GM12878 (cell line): Measurements from ENCODE around the gene EGFR. TPM values are rescaled to one million over a fixed set of nuclear protein-coding genes. Genes with fewer than 3 reads are reported as not detected.

Source experiments
- ATAC-seq: fragments of 200-7000 bp; cut with Tn5 transposase; 3 replicates; pipeline ENCODE4 v1.9.1; 2020; ENCODE audit warnings: mild to moderate bottlenecking, moderate library complexity
- BruUV-seq: library from RNA; stranded (reverse); fragments of 400-500 nt; replicated peaks from 2 replicates; lab custom pipeline; 2021; lab: Mats Ljungman, UMichigan
- CTCF ChIA-PET: fragments of 300-600 bp; sonication (Branson Sonifier 250); formaldehyde crosslinking; extraction: SDS; loops from one replicate; lab custom pipeline; 2021; ENCODE audit warnings: inconsistent platforms; lab: Yijun Ruan, JAX
- POLR2A ChIA-PET: fragments of 350-600 bp; formaldehyde crosslinking; extraction: SDS; loops from one replicate; lab custom pipeline; 2021; ENCODE audit warnings: inconsistent platforms; lab: Charles Lee
- RAD21 ChIA-PET: fragments of 300-600 bp; sonication (Branson Sonifier 250); formaldehyde crosslinking; loops from one replicate; lab custom pipeline; 2023; ENCODE audit warnings: antibody characterized with exemption; ENCODE audit not compliant: unreplicated experiment; lab: Charles Lee
- SMC1A ChIA-PET: fragments of 300-600 bp; sonication (Branson Sonifier 250); formaldehyde crosslinking; loops from one replicate; lab custom pipeline; 2023; ENCODE audit not compliant: unreplicated experiment, uncharacterized antibody; lab: Charles Lee
- DNase-seq: peaks from one replicate; pipeline ENCODE4 v3.0.0-alpha.2; 2011; ENCODE audit warnings: low read depth, low spot score
- FAIRE-seq: peaks from 3 replicates; lab custom pipeline; 2011; peaks lifted over from hg19 to GRCh38; lab: Jason Lieb, UNC
- H2AFZ ChIP-seq: 2 replicates; pipeline ENCODE4 v1.6.0; 2011; ENCODE audit warnings: low read depth, low read length, control low read depth; ENCODE audit not compliant: control insufficient read depth
- H3K27ac ChIP-seq: 2 replicates; pipeline ENCODE4 v1.5.1; 2011; ENCODE audit warnings: control low read depth; ENCODE audit not compliant: control insufficient read depth, insufficient read depth
- H3K27me3 ChIP-seq, 2 experiments: replicated peaks in 1 of 2; 2 replicates each; pipeline versions ENCODE4 v1.6.0 to v1.6.1; 2011; ENCODE audit warnings: low read length in 1 of 2; ENCODE audit not compliant: control insufficient read depth in 2 of 2, insufficient read depth in 2 of 2
- H3K36me3 ChIP-seq, 2 experiments: 2 replicates each; pipeline ENCODE4 v1.5.1; 2011; ENCODE audit warnings: low read length in 1 of 2; ENCODE audit not compliant: control insufficient read depth in 2 of 2, insufficient read depth in 2 of 2
- H3K4me1 ChIP-seq: 2 replicates; pipeline ENCODE4 v1.6.1; 2011; ENCODE audit warnings: mild to moderate bottlenecking, low read length, moderate library complexity, mixed read lengths; ENCODE audit not compliant: control insufficient read depth, insufficient read depth
- H3K4me2 ChIP-seq: 2 replicates; pipeline ENCODE4 v1.6.0; 2011; ENCODE audit warnings: control low read depth; ENCODE audit not compliant: control insufficient read depth, insufficient read depth
- H3K4me3 ChIP-seq: fragments of 200-600 bp; sonication (generic); 2 replicates; pipeline ENCODE4 v1.5.1; 2016
- H3K79me2 ChIP-seq: 2 replicates; pipeline ENCODE4 v1.6.0; 2011; ENCODE audit warnings: low read length; ENCODE audit not compliant: control insufficient read depth, insufficient read depth
- H3K9ac ChIP-seq: 2 replicates; pipeline ENCODE4 v1.8.0; 2011; ENCODE audit warnings: low read length, control low read depth, mixed read lengths; ENCODE audit not compliant: control insufficient read depth, insufficient read depth
- H3K9me3 ChIP-seq: replicated peaks from 3 replicates; pipeline ENCODE4 v1.5.1; 2011; ENCODE audit warnings: mild to moderate bottlenecking, low read length; ENCODE audit not compliant: control insufficient read depth, insufficient read depth
- H4K20me1 ChIP-seq: 2 replicates; pipeline ENCODE4 v1.6.0; 2011; ENCODE audit not compliant: control insufficient read depth, insufficient read depth
- ESRRA ChIP-seq: IDR thresholded peaks from 2 replicates; pipeline ENCODE4 v1.6.1; 2012; ENCODE audit warnings: mild to moderate bottlenecking, low read length, improper control_type of control experiment
- PAX5 ChIP-seq: IDR thresholded peaks from 2 replicates; pipeline ENCODE4 v1.6.1; 2011; ENCODE audit warnings: low read depth, low read length, borderline replicate concordance
- PKNOX1 ChIP-seq: fragments of 450-650 bp; IDR thresholded peaks from 2 replicates; pipeline ENCODE4 v1.6.1; 2016; ENCODE audit warnings: mild to moderate bottlenecking
- RAD21 ChIP-seq: IDR thresholded peaks from 2 replicates; pipeline ENCODE4 v1.6.1; 2011; ENCODE audit warnings: mild to moderate bottlenecking, low read depth, low read length, moderate library complexity; ENCODE audit not compliant: insufficient read depth
- SREBF1 ChIP-seq: IDR thresholded peaks from 2 replicates; pipeline ENCODE4 v1.6.1; 2012; ENCODE audit warnings: mild to moderate bottlenecking, low read length
- STAT1 ChIP-seq: fragments of 450-650 bp; conservative IDR thresholded peaks from 2 replicates; pipeline ENCODE4 v1.6.1; 2014; ENCODE audit warnings: antibody characterized with exemption, mild to moderate bottlenecking
- TARDBP ChIP-seq: IDR thresholded peaks from 2 replicates; pipeline ENCODE4 v1.6.1; 2016; ENCODE audit warnings: borderline replicate concordance
- YY1 ChIP-seq: IDR thresholded peaks from 2 replicates; pipeline ENCODE4 v1.6.1; 2011; ENCODE audit warnings: low read depth, mild to moderate bottlenecking, low read length
- ZNF274 ChIP-seq: IDR thresholded peaks from one replicate; pipeline ENCODE4 v1.8.0; 2011; ENCODE audit not compliant: insufficient read length, insufficient read depth
- ZZZ3 ChIP-seq: IDR thresholded peaks from 2 replicates; pipeline ENCODE4 v1.6.1; 2011; ENCODE audit warnings: low read depth; ENCODE audit not compliant: control insufficient read depth, insufficient read length
- WGBS: methylation state at CpG from one replicate; pipeline ENCODE4 v1.1.6; 2016; ENCODE audit warnings: low lambda C conversion rate; ENCODE audit not compliant: insufficient replicate concordance, insufficient coverage; ENCODE audit errors: missing lambda C conversion rate; 5-methylcytosine and 5-hydroxymethylcytosine counted together
- in situ Hi-C: fragments of 300-500 bp; cut with MboI; formaldehyde crosslinking; loops from 9 replicates; pipeline ENCODE4 v1.14.3; 2018; ENCODE audit warnings: mixed read lengths
- intact Hi-C: fragments of 100-400 bp; cut with micrococcal nuclease; formaldehyde crosslinking; loops from one replicate; pipeline ENCODE4 v1.14.2; 2022; ENCODE audit not compliant: unreplicated experiment
- polyA plus RNA-seq, 11 experiments: library from polyadenylated mRNA; depleted of rRNA in 4 of 11; unstranded in 6 of 11; stranded (reverse) in 5 of 11; fragments of >200 nt; fragmentation: Nextera tagmentation in 4 of 11; fragmentation: Illumina TruSeq in 1 of 11; extraction: Ambion mirVana in 4 of 11; extraction: Trizol in 1 of 11; gene quantifications; 1 replicate in 1 of 11; 2 replicates in 10 of 11; pipeline versions ENCODE4 v1.2.1 to v1.2.3, GENCODE V29; 2011 to 2016; ENCODE audit warnings: inconsistent platforms in 2 of 11, missing spikeins in 2 of 11, low read depth in 1 of 11
- total RNA-seq, 4 experiments: library from RNA; depleted of rRNA in 3 of 4; stranded (reverse); fragments of >200 nt in 3 of 4; fragmentation: Illumina TruSeq in 1 of 4; extraction: Trizol in 1 of 4; gene quantifications; 2 replicates each; pipeline versions ENCODE4 v1.2.1 to v1.2.3, GENCODE V29; 2013 to 2021
- TF ChIP-seq, protein P1 (sequence below): fragments of 450-650 bp; IDR thresholded peaks from 2 replicates; pipeline ENCODE4 v1.6.1; 2017; ENCODE audit warnings: mild to moderate bottlenecking, low read depth, inconsistent platforms; ENCODE audit not compliant: poor library complexity, severe bottlenecking
- TF ChIP-seq, protein P2 (sequence below): IDR thresholded peaks from 2 replicates; pipeline ENCODE4 v1.6.1; 2011; ENCODE audit warnings: borderline replicate concordance, low read depth, mild to moderate bottlenecking, moderate library complexity, mixed read lengths, low read length; ENCODE audit not compliant: insufficient read depth; ENCODE audit errors: extremely low read length

The EGFR gene
- total and polyA plus RNA-seq, 10 of the 15 experiments (the other 5 are each of a cell fraction or from before 2014, with no cell fraction given) = 0.01 to 0.31 TPM; not detected in 8

GRCh38 chr7:55237156-55237893, 218.5 kb downstream of the EGFR start:
- SMC1A ChIA-PET = no interaction called here
- TF ChIP-seq PKNOX1 = no peak
- TF ChIP-seq ZNF274 = no peak
- TF ChIP-seq TARDBP = no peak
- no peak for TF ChIP-seq YY1
- TF ChIP-seq STAT1 = no peak
- TF ChIP-seq PAX5 = no peak
- TF ChIP-seq RAD21 = no peak
- TF ChIP-seq, protein P1, sequence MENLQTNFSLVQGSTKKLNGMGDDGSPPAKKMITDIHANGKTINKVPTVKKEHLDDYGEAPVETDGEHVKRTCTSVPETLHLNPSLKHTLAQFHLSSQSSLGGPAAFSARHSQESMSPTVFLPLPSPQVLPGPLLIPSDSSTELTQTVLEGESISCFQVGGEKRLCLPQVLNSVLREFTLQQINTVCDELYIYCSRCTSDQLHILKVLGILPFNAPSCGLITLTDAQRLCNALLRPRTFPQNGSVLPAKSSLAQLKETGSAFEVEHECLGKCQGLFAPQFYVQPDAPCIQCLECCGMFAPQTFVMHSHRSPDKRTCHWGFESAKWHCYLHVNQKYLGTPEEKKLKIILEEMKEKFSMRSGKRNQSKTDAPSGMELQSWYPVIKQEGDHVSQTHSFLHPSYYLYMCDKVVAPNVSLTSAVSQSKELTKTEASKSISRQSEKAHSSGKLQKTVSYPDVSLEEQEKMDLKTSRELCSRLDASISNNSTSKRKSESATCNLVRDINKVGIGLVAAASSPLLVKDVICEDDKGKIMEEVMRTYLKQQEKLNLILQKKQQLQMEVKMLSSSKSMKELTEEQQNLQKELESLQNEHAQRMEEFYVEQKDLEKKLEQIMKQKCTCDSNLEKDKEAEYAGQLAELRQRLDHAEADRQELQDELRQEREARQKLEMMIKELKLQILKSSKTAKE = no peak
- TF ChIP-seq, protein P2, sequence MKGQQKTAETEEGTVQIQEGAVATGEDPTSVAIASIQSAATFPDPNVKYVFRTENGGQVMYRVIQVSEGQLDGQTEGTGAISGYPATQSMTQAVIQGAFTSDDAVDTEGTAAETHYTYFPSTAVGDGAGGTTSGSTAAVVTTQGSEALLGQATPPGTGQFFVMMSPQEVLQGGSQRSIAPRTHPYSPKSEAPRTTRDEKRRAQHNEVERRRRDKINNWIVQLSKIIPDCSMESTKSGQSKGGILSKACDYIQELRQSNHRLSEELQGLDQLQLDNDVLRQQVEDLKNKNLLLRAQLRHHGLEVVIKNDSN = no peak
- TF ChIP-seq SREBF1 = no peak
- no peak for TF ChIP-seq ESRRA
- no peak for TF ChIP-seq ZZZ3
- Histone ChIP-seq H3K4me1 (no peaks in the 10 kb centered on the region), H3K27me3 (peaks cover 2 to 8% of the 10 kb centered on the region in 2 experiments; a peak in 3 of 4 replicates), H3K4me3 (no peak overlapping the region), H4K20me1 (no peaks in the 10 kb centered on the region; the same call in 1 of the 2 replicates), H3K79me2 (no peaks in the 10 kb centered on the region), H3K4me2 (no peak overlapping the region), H3K9me3 (no peaks in the 10 kb centered on the region), H3K36me3 (no peaks in the 10 kb centered on the region), H3K9ac (no peak overlapping the region), H2AFZ (no peak overlapping the region), H3K27ac (no peak overlapping the region)
- CTCF ChIA-PET = interaction anchor here (1.0 kb wide), 1 partner anchor 55 kb away, joined by 3 read pairs; no protein-coding TSS in a partner anchor
- no peak for ATAC-seq
- no peak for FAIRE-seq
- POLR2A ChIA-PET = no interaction called here
- BruUV-seq = no TSS peak
- 28% methylated on average over 12 of the region's 15 CpGs for WGBS
- in situ Hi-C loops = no loop called here
- intact Hi-C loops = no loop called here
- RAD21 ChIA-PET = no interaction called here
- DNase-seq = no peak
